Measurements from ENCODE around the gene SPATA9. TPM values are rescaled to one million over a fixed set of nuclear protein-coding genes. Genes with fewer than 3 reads are reported as not detected.

The SPATA9 gene
- total and polyA plus RNA-seq, 2 donors (not counting 1 experiment from before 2014, with no cell fraction given): not detected

DNA sequence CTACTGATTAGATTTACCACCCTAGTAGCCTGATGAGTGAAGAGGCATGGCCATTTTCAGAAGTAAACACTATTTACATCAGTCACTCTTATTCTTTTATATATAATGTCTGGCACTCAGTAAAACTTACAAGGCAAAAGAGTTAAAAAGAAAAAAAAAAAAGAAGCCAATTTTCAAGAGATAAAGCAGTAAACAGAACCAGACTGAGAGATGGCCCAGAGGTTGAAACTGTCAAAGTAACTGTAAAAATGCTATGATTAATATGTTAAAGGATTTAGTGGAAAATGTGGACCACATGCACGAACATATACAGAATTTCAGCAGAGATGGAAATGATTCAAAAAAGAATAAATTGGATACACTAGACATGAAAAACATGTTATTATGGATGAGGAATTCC, 69.3 kb downstream of the SPATA9 start:
- H3K27me3 Mint-ChIP-seq: no peaks in the 10 kb centered on the region
- peaks cover 3% of the 10 kb centered on the region for H3K9me3 Mint-ChIP-seq (ENCODE audit: insufficient read depth)
- H3K27me3 ChIP-seq (replicated peaks in 1 of 4; ENCODE audit: control extremely low read depth in 1 of 4, control insufficient read depth in 3 of 4, insufficient read depth in 4 of 4, low read length in 3 of 4): no peaks in the 10 kb centered on the region
- H3K4me2 ChIP-seq (replicated peaks; ENCODE audit: low read depth, low read length, poor library complexity, severe bottlenecking): no peak overlapping the region
- no peak overlapping the region for H3K27ac Mint-ChIP-seq
- H3K9ac ChIP-seq (ENCODE audit: low read length): no peak overlapping the region
- peaks cover 0 to 8% (median 6%) of the 10 kb centered on the region in 3 donors for H3K9me3 ChIP-seq (ENCODE audit: control extremely low read depth in 1 of 3, control insufficient read depth in 2 of 3, insufficient read depth in 1 of 3, low read length in 2 of 3)
- TF ChIP-seq EZH2 (IDR thresholded peaks at IDR 0.05; ENCODE audit: borderline replicate concordance, insufficient read depth, low read depth, low read length, poor library complexity, severe bottlenecking): no peak
- WGBS (ENCODE audit: insufficient coverage): no CpG with 5 or more reads among the region's 1 CpG
- no peak overlapping the region for H2AFZ ChIP-seq (ENCODE audit: insufficient read depth, low read depth, low read length, poor library complexity, severe bottlenecking)
- intact Hi-C loops (cut with micrococcal nuclease): no loop called here
- H3K4me1 ChIP-seq (ENCODE audit: control insufficient read depth in 2 of 2, insufficient read depth in 2 of 2, low read length in 2 of 2): no peaks in the 10 kb centered on the region
- H3K36me3 ChIP-seq (replicated peaks in 1 of 2; ENCODE audit: control extremely low read depth in 1 of 2, control insufficient read depth in 1 of 2, extremely low read depth in 1 of 2, insufficient read depth in 2 of 2, low read length in 1 of 2): no peaks in the 10 kb centered on the region
- H3K4me3 ChIP-seq (ENCODE audit: control extremely low read depth in 1 of 5, extremely low read depth in 1 of 5, insufficient read depth in 1 of 5, low read depth in 2 of 5, low read length in 4 of 5): no peak overlapping the region
- no peaks in the 10 kb centered on the region for H4K20me1 ChIP-seq (ENCODE audit: control insufficient read depth, insufficient read depth, low read length, poor library complexity, severe bottlenecking)
- no peak for ATAC-seq (ENCODE audit: low read depth)
- POLR2A ChIA-PET: no interaction called here
- CTCF ChIA-PET: no interaction called here
- no peak overlapping the region for H3K27ac ChIP-seq (ENCODE audit: low read length in 2 of 2)
- no peak overlapping the region for H3K4me3 Mint-ChIP-seq
- H3K79me2 ChIP-seq (ENCODE audit: control insufficient read depth, insufficient read depth, low read length): no peaks in the 10 kb centered on the region
- no peak for DNase-seq
- H3K4me1 Mint-ChIP-seq: no peaks in the 10 kb centered on the region

DNA sequence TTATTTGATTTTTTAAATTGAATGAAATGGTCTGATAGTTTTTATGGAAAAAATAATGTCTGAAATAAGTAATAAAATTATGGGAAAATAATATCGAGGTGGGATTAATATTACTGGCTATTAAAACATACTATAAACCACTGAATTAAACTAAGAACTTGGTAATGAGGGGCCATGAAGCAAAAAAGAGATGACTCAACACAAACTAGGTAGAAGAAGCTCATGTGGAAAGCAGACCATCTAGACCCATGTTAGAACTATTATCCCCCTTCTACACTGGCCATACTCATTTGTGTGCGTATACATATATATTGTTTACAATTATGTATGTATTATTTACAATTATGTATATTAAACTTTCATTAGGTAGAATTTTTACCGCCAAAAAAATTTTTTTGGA, 71.4 kb downstream of the SPATA9 start:
- no peaks in the 10 kb centered on the region for H3K79me2 ChIP-seq (ENCODE audit: control insufficient read depth, insufficient read depth, low read length)
- Mint-ChIP-seq H3K27ac (no peak overlapping the region), H3K4me3 (no peak overlapping the region), H3K27me3 (no peaks in the 10 kb centered on the region), H3K4me1 (no peaks in the 10 kb centered on the region), H3K9me3 (ENCODE audit: insufficient read depth) (peaks cover 3% of the 10 kb centered on the region)
- ChIA-PET CTCF (no interaction called here), POLR2A (no interaction called here)
- DNase-seq (no peak), ATAC-seq (ENCODE audit: low read depth) (no peak)
- no peaks in the 10 kb centered on the region for H3K4me1 ChIP-seq (ENCODE audit: control insufficient read depth in 2 of 2, insufficient read depth in 2 of 2, low read length in 2 of 2)
- no peak overlapping the region for H3K27ac ChIP-seq (ENCODE audit: low read length in 2 of 2)
- H3K9me3 ChIP-seq (ENCODE audit: control extremely low read depth in 1 of 3, control insufficient read depth in 2 of 3, insufficient read depth in 1 of 3, low read length in 2 of 3): peaks cover 0 to 8% (median 6%) of the 10 kb centered on the region in 3 donors
- H3K4me3 ChIP-seq (ENCODE audit: control extremely low read depth in 1 of 5, extremely low read depth in 1 of 5, insufficient read depth in 1 of 5, low read depth in 2 of 5, low read length in 4 of 5): no peak overlapping the region
- H3K4me2 ChIP-seq (replicated peaks; ENCODE audit: low read depth, low read length, poor library complexity, severe bottlenecking): no peak overlapping the region
- H3K36me3 ChIP-seq (replicated peaks in 1 of 2; ENCODE audit: control extremely low read depth in 1 of 2, control insufficient read depth in 1 of 2, extremely low read depth in 1 of 2, insufficient read depth in 2 of 2, low read length in 1 of 2): no peaks in the 10 kb centered on the region
- H4K20me1 ChIP-seq (ENCODE audit: control insufficient read depth, insufficient read depth, low read length, poor library complexity, severe bottlenecking): no peaks in the 10 kb centered on the region
- TF ChIP-seq, protein P1, sequence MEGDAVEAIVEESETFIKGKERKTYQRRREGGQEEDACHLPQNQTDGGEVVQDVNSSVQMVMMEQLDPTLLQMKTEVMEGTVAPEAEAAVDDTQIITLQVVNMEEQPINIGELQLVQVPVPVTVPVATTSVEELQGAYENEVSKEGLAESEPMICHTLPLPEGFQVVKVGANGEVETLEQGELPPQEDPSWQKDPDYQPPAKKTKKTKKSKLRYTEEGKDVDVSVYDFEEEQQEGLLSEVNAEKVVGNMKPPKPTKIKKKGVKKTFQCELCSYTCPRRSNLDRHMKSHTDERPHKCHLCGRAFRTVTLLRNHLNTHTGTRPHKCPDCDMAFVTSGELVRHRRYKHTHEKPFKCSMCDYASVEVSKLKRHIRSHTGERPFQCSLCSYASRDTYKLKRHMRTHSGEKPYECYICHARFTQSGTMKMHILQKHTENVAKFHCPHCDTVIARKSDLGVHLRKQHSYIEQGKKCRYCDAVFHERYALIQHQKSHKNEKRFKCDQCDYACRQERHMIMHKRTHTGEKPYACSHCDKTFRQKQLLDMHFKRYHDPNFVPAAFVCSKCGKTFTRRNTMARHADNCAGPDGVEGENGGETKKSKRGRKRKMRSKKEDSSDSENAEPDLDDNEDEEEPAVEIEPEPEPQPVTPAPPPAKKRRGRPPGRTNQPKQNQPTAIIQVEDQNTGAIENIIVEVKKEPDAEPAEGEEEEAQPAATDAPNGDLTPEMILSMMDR (IDR thresholded peaks at IDR 0.05): no peak
- no peak for TF ChIP-seq EZH2 (IDR thresholded peaks at IDR 0.05; ENCODE audit: borderline replicate concordance, insufficient read depth, low read depth, low read length, poor library complexity, severe bottlenecking)
- no peak overlapping the region for H3K9ac ChIP-seq (ENCODE audit: low read length)
- H2AFZ ChIP-seq (ENCODE audit: insufficient read depth, low read depth, low read length, poor library complexity, severe bottlenecking): no peak overlapping the region
- intact Hi-C loops (cut with micrococcal nuclease): no loop called here
- no CpG with 5 or more reads among the region's 3 CpGs for WGBS (ENCODE audit: insufficient coverage)
- H3K27me3 ChIP-seq (replicated peaks in 1 of 4; ENCODE audit: control extremely low read depth in 1 of 4, control insufficient read depth in 3 of 4, insufficient read depth in 4 of 4, low read length in 3 of 4): no peaks in the 10 kb centered on the region

Data from B cell (primary cell).